K562 (cell line): Measurements from ENCODE around the gene QSOX2. TPM values are rescaled to one million over a fixed set of nuclear protein-coding genes. Genes with fewer than 3 reads are reported as not detected.
A peak's percentile ranks its signal among the peaks of the same experiment; 100 is the strongest.

Experiments
- ATAC-seq: fragments of 200-7000 bp; cut with Tn5 transposase; 3 replicates; pipeline ENCODE4 v1.9.1; 2020; ENCODE audit warnings: moderate library complexity
- BruUV-seq: library from RNA; stranded (reverse); fragments of 400-500 nt; replicated peaks from 2 replicates; lab custom pipeline; 2021; lab: Mats Ljungman, UMichigan
- CTCF ChIA-PET: fragments of 300-600 bp; formaldehyde crosslinking; extraction: SDS; loops from one replicate; lab custom pipeline; 2021; ENCODE audit warnings: low intra/inter-chr PET ratio; lab: Yijun Ruan, JAX
- POLR2A ChIA-PET: fragments of 300-600, 350-650 bp; sonication (Branson Sonifier 250); formaldehyde crosslinking; extraction: SDS; loops from one replicate; lab custom pipeline; 2021; ENCODE audit warnings: antibody characterized with exemption, inconsistent platforms; lab: Yijun Ruan, JAX
- DNase-seq, 4 experiments: peaks; one replicate each; pipeline versions ENCODE4 v3.0.0 to v3.0.0-alpha.2; 2011 to 2018; ENCODE audit warnings: low spot score in 3 of 4, mixed read lengths in 3 of 4; ENCODE audit errors: extremely low read depth in 1 of 4
- FAIRE-seq: peaks from 2 replicates; lab custom pipeline; 2011; peaks lifted over from hg19 to GRCh38; lab: Jason Lieb, UNC
- H2AFZ ChIP-seq: 2 replicates; pipeline ENCODE4 v1.6.0; 2011; ENCODE audit warnings: low read depth, low read length, control low read depth, inconsistent platforms
- H3K27ac ChIP-seq: fragments of 200-600 bp; 3 replicates; pipeline ENCODE4 v1.8.0; 2011; ENCODE audit warnings: low read depth, mild to moderate bottlenecking, control low read depth, inconsistent platforms, low read length, moderate library complexity, mixed read lengths; ENCODE audit errors: extremely low read depth
- H3K27me3 ChIP-seq, 2 experiments: fragments of 300-600 bp in 1 of 2; 2 replicates in 1 of 2; 3 replicates in 1 of 2; pipeline versions ENCODE4 v1.6.0 to v1.8.0; 2011; ENCODE audit warnings: inconsistent platforms in 2 of 2, low read length in 2 of 2, mild to moderate bottlenecking in 1 of 2, mixed read lengths in 1 of 2, moderate library complexity in 1 of 2; ENCODE audit not compliant: control insufficient read depth in 2 of 2, insufficient read depth in 2 of 2
- H3K36me3 ChIP-seq: fragments of 300-600 bp; 3 replicates; pipeline ENCODE4 v1.8.0; 2011; ENCODE audit warnings: mild to moderate bottlenecking, low read length, inconsistent platforms; ENCODE audit not compliant: control insufficient read depth, insufficient read depth
- H3K4me1 ChIP-seq, 2 experiments: fragments of 200-600 bp in 1 of 2; replicated peaks in 1 of 2; 2 replicates in 1 of 2; 3 replicates in 1 of 2; pipeline versions ENCODE4 v1.5.1 to v1.8.0; 2011; ENCODE audit warnings: inconsistent platforms in 2 of 2, low read length in 2 of 2, mild to moderate bottlenecking in 1 of 2, mixed read lengths in 1 of 2, moderate library complexity in 1 of 2; ENCODE audit not compliant: control insufficient read depth in 2 of 2, insufficient read depth in 2 of 2
- H3K4me2 ChIP-seq: 2 replicates; pipeline ENCODE4 v1.6.1; 2011; ENCODE audit warnings: low read length, control low read depth, inconsistent platforms, mixed read lengths; ENCODE audit not compliant: insufficient read depth
- H3K4me3 ChIP-seq: fragments of 200-600 bp; sonication (generic), shearing (Covaris generic); 2 replicates; pipeline ENCODE4 v1.5.1; 2016; ENCODE audit warnings: control low read depth, inconsistent platforms
- H3K79me2 ChIP-seq: fragments of 200-600 bp; 3 replicates; pipeline ENCODE4 v1.8.0; 2011; ENCODE audit warnings: low read length, inconsistent platforms; ENCODE audit not compliant: control insufficient read depth, insufficient read depth
- H3K9ac ChIP-seq, 2 experiments: 2 replicates each; pipeline versions ENCODE4 v1.6.0 to v1.6.1; 2011; ENCODE audit warnings: low read depth in 2 of 2, low read length in 2 of 2, control low read depth in 1 of 2, inconsistent platforms in 1 of 2, mild to moderate bottlenecking in 1 of 2, mixed read lengths in 1 of 2; ENCODE audit not compliant: insufficient read depth in 1 of 2
- H3K9me1 ChIP-seq: one replicate; pipeline ENCODE4 v1.6.0; 2011; ENCODE audit warnings: inconsistent platforms, mild to moderate bottlenecking, low read length, moderate library complexity; ENCODE audit not compliant: control insufficient read depth, insufficient read depth
- H3K9me3 ChIP-seq: replicated peaks from 2 replicates; pipeline ENCODE4 v1.5.1; 2011; ENCODE audit warnings: low read depth, low read length, inconsistent platforms; ENCODE audit not compliant: control insufficient read depth, insufficient read depth
- H4K20me1 ChIP-seq: replicated peaks from 2 replicates; pipeline ENCODE4 v1.6.1; 2011; ENCODE audit warnings: low read length, inconsistent platforms, mixed read lengths; ENCODE audit not compliant: control insufficient read depth, insufficient read depth
- ATF3 ChIP-seq, 2 experiments: fragments of 450-650 bp in 1 of 2; sonication (generic) in 1 of 2; formaldehyde crosslinking in 1 of 2; IDR thresholded peaks in 1 of 2; conservative IDR thresholded peaks in 1 of 2; 2 replicates each; pipeline versions ENCODE4 v1.6.1 to v1.8.1; 2016 to 2023; ENCODE audit warnings: mild to moderate bottlenecking in 2 of 2, moderate library complexity in 2 of 2, inconsistent platforms in 1 of 2, missing genetic modification reagents in 1 of 2
- PTBP1 ChIP-seq: fragments of 200-400 bp; formaldehyde crosslinking; IDR thresholded peaks from 2 replicates; pipeline ENCODE4 v1.6.1; 2017; ENCODE audit warnings: low read depth, low read length
- ZNF121 ChIP-seq: sonication (generic); formaldehyde crosslinking; conservative IDR thresholded peaks from 2 replicates; pipeline ENCODE4 v1.8.0; 2022; ENCODE audit warnings: missing genetic modification reagents
- ZNF253 ChIP-seq: fragments of 250-450 bp; sonication (Bioruptor Pico); conservative IDR thresholded peaks from 2 replicates; pipeline ENCODE4 v1.6.1; 2021; ENCODE audit warnings: mild to moderate bottlenecking
- WGBS: fragments of 100-300 bp; shearing (Covaris generic); methylation state at CpG from one replicate; pipeline ENCODE4 v1.1.6; 2016; ENCODE audit warnings: low coverage, mixed read lengths; ENCODE audit not compliant: insufficient coverage; ENCODE audit errors: missing lambda C conversion rate; 5-methylcytosine and 5-hydroxymethylcytosine counted together
- in situ Hi-C: fragments of 300-500 bp; cut with MboI; formaldehyde crosslinking; loops from 4 replicates; pipeline ENCODE4 v1.15.0; 2018; ENCODE audit warnings: inconsistent platforms, mixed read lengths
- intact Hi-C: fragments of 100-400 bp; cut with micrococcal nuclease; formaldehyde crosslinking; loops from 2 replicates; pipeline ENCODE4 v1.14.2; 2022
- polyA plus RNA-seq, 8 experiments: library from polyadenylated mRNA; depleted of rRNA in 4 of 8; stranded (reverse) in 5 of 8; unstranded in 3 of 8; fragments of >200 nt; fragmentation: Nextera tagmentation in 2 of 8; fragmentation: Illumina TruSeq in 1 of 8; extraction: Ambion mirVana in 2 of 8; extraction: Trizol in 1 of 8; gene quantifications; 2 replicates each; pipeline versions ENCODE4 v1.2.1 to v1.2.3, GENCODE V29; 2011 to 2014; ENCODE audit warnings: inconsistent platforms in 1 of 8, missing spikeins in 1 of 8
- total RNA-seq, 7 experiments: library from RNA; depleted of rRNA in 6 of 7; stranded (reverse); fragments of >200 nt in 6 of 7; fragmentation: Illumina TruSeq in 2 of 7; extraction: Trizol in 2 of 7; gene quantifications; 2 replicates each; pipeline versions ENCODE4 v1.2.1 to v1.2.3, GENCODE V29; 2011 to 2021; ENCODE audit warnings: low replicate concordance in 1 of 7

The QSOX2 gene
- total and polyA plus RNA-seq, 9 of the 15 experiments (the other 6 are each of a cell fraction or from before 2014, with no cell fraction given), result 0.51 to 23.7 (median 12.7) TPM

GRCh38 chr9:136243631-136244030 is 2.0 kb downstream of the QSOX2 start:
- intact Hi-C loops (no loop called here), in situ Hi-C loops (no loop called here)
- Histone ChIP-seq H4K20me1 (peaks cover 29% of the 10 kb centered on the region; the same call in 1 of the 2 replicates), H3K4me2 (peak overlapping the region; percentile 31), H3K4me1 (peaks cover 38 to 61% of the 10 kb centered on the region in 2 experiments), H3K27ac (no peak overlapping the region), H3K4me3 (0 out of 2 replicates have a peak overlapping the region, but pooled peaks have one; percentile 75), H3K79me2 (peaks cover 68% of the 10 kb centered on the region), H3K9me3 (no peaks in the 10 kb centered on the region), H3K9me1 (no peaks in the 10 kb centered on the region), H3K36me3 (peaks cover 33% of the 10 kb centered on the region), H2AFZ (no peak overlapping the region), H3K9ac (peak overlapping the region; percentile 75 to 80; a peak in 3 of 4 replicates), H3K27me3 (peaks cover 0 to 19% of the 10 kb centered on the region in 2 experiments; a peak in 2 of 5 replicates)
- ChIA-PET POLR2A (no interaction called here), CTCF (no interaction called here)
- ATAC-seq (no peak), FAIRE-seq (peak; percentile 23), DNase-seq (no peak)
- 56% methylated on average over 4 of the region's 4 CpGs for WGBS
- TF ChIP-seq PTBP1 (no peak), ZNF121 (no peak), ZNF253 (no peak)
- BruUV-seq, result no TSS peak

- DNase-seq (peak in 1 of 4 experiments; percentile 35), FAIRE-seq (peak; percentile 55), ATAC-seq (peak; percentile 36; the same call in 2 of the 3 replicates)
- H3K36me3 ChIP-seq, result peaks cover 33% of the 10 kb centered on the region
- H3K79me2 ChIP-seq, result peaks cover 74% of the 10 kb centered on the region
- 55% methylated on average over 6 of the region's 6 CpGs for WGBS
- peaks cover 4% of the 10 kb centered on the region for H3K9me1 ChIP-seq
- CTCF ChIA-PET, result no interaction called here
- BruUV-seq, result no TSS peak
- H4K20me1 ChIP-seq, result peaks cover 35% of the 10 kb centered on the region
- H2AFZ ChIP-seq, result no peak overlapping the region
- in situ Hi-C loops (no loop called here), intact Hi-C loops (no loop called here)
- no peak overlapping the region for H3K4me3 ChIP-seq
- H3K9ac ChIP-seq, result peak overlapping the region in 1 of 2 experiments; percentile 7; a peak in 1 of 4 replicates
- H3K27ac ChIP-seq, result no peak overlapping the region
- POLR2A ChIA-PET, result interaction anchor here (0.8 kb wide), 1 partner anchor 13 kb away, joined by 3 read pairs; no protein-coding TSS in a partner anchor
- peaks cover 0 to 13% of the 10 kb centered on the region in 2 experiments; a peak in 2 of 5 replicates for H3K27me3 ChIP-seq
- no peaks in the 10 kb centered on the region for H3K9me3 ChIP-seq
- H3K4me1 ChIP-seq, result peaks cover 44 to 65% of the 10 kb centered on the region in 2 experiments
- peak overlapping the region; percentile 4; the same call in 1 of the 2 replicates for H3K4me2 ChIP-seq
- TF ChIP-seq ATF3 (IDR thresholded peaks at IDR 0.05), result peak; percentile 64; the same call in 1 of the 2 replicates
- TF ChIP-seq ATF3 (CRISPR knock-in tag; conservative IDR thresholded peaks at IDR 0.05), result no peak
These were observed 2.6 kb downstream of the QSOX2 start for GRCh38 chr9:136242918-136243525.
